Vagina (tissue), 2 donors: ENCODE measurements around the gene CFAP74.

Experiments
- POLR2A ChIP-seq, 2 donors: fragments of 450-650 bp; IDR thresholded peaks; one replicate each; pipeline ENCODE4 v1.6.1; 2017; ENCODE audit warnings: antibody characterized with exemption in 2 of 2, mild to moderate bottlenecking in 2 of 2, moderate library complexity in 2 of 2
- TF ChIP-seq, protein P1 (sequence below), 3 experiments: fragments of 450-650 bp in 2 of 3; fragments of 200-600 bp in 1 of 3; sonication (generic) in 1 of 3; IDR thresholded peaks; one replicate each; pipeline ENCODE4 v1.5.1; 2017 to 2019; ENCODE audit warnings: antibody characterized with exemption in 3 of 3, mild to moderate bottlenecking in 2 of 3, moderate library complexity in 2 of 3

DNA sequence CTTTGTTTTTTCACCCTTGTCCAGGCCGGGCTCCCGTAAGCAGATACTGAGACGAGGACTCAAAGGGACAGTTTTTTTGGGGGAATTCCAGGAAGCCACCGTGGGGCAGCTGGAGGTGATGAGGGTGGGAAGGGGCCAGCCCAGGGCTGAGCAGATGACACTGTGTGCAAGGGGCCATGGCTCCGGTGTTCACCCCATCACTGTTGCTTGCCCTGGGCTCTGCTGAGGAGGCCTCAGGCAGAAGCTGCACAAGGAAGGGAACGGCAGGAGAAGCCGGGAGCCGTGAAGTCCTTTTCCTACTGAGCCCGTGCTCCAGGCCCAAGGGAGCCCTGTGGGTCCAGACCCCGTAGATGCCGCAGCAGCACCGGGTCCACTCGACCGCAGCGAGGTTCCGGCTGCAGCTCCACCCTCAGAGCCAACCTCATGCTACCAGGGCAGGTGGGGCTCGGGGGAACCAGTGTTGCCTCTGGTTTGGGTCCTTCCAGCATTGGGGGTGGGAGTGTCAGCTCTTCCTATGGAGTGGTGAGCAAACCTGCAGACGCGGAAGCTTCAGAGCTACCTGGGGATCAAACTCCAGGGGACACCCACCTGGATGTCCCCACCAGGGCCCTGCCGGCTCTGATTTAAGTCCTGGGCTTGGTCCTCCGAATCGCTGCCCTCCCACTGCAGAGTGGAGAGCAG lies 92.8 kb downstream of the CFAP74 start:
- TF ChIP-seq, protein P1, sequence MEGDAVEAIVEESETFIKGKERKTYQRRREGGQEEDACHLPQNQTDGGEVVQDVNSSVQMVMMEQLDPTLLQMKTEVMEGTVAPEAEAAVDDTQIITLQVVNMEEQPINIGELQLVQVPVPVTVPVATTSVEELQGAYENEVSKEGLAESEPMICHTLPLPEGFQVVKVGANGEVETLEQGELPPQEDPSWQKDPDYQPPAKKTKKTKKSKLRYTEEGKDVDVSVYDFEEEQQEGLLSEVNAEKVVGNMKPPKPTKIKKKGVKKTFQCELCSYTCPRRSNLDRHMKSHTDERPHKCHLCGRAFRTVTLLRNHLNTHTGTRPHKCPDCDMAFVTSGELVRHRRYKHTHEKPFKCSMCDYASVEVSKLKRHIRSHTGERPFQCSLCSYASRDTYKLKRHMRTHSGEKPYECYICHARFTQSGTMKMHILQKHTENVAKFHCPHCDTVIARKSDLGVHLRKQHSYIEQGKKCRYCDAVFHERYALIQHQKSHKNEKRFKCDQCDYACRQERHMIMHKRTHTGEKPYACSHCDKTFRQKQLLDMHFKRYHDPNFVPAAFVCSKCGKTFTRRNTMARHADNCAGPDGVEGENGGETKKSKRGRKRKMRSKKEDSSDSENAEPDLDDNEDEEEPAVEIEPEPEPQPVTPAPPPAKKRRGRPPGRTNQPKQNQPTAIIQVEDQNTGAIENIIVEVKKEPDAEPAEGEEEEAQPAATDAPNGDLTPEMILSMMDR (IDR thresholded peaks at IDR 0.05): no peak
- TF ChIP-seq POLR2A (IDR thresholded peaks at IDR 0.05): no peak
